H9 (cell line): ENCODE results near the gene COL4A2. TPM values are rescaled to one million over a fixed set of nuclear protein-coding genes. Genes with fewer than 3 reads are reported as not detected.

Experiments used
- DNase-seq: peaks from one replicate; pipeline ENCODE4 v3.0.0-alpha.2; 2017
- H2AFZ ChIP-seq: one replicate; pipeline ENCODE4 v1.6.1; 2013; ENCODE audit warnings: mild to moderate bottlenecking, low read length, control low read depth, moderate library complexity
- H2AK5ac ChIP-seq: 2 replicates; pipeline ENCODE4 v1.6.1; 2013; ENCODE audit warnings: low read length, control low read depth, mixed read lengths; ENCODE audit not compliant: insufficient read length
- H2BK120ac ChIP-seq: one replicate; pipeline ENCODE4 v1.6.1; 2013; ENCODE audit warnings: low read depth, mild to moderate bottlenecking, low read length, control low read depth, inconsistent platforms; ENCODE audit not compliant: poor library complexity, severe bottlenecking
- H2BK12ac ChIP-seq: 2 replicates; pipeline ENCODE4 v1.6.1; 2013; ENCODE audit warnings: low read length, control low read depth, mixed read lengths, low read depth; ENCODE audit not compliant: insufficient read length
- H2BK15ac ChIP-seq: 2 replicates; pipeline ENCODE4 v1.6.1; 2013; ENCODE audit warnings: low read depth, low read length, control low read depth
- H2BK20ac ChIP-seq: one replicate; pipeline ENCODE4 v1.6.1; 2013; ENCODE audit warnings: low read depth, mild to moderate bottlenecking, low read length, control low read depth, inconsistent platforms; ENCODE audit not compliant: poor library complexity, severe bottlenecking
- H2BK5ac ChIP-seq: 2 replicates; pipeline ENCODE4 v1.6.1; 2013; ENCODE audit warnings: low read length, control low read depth, mixed read lengths; ENCODE audit not compliant: insufficient read length
- H3K14ac ChIP-seq: 2 replicates; pipeline ENCODE4 v1.6.1; 2013; ENCODE audit warnings: low read length, control low read depth; ENCODE audit not compliant: insufficient read depth
- H3K18ac ChIP-seq: 2 replicates; pipeline ENCODE4 v1.6.1; 2013; ENCODE audit warnings: low read depth, mild to moderate bottlenecking, mixed read lengths, low read length, control low read depth; ENCODE audit not compliant: insufficient read length
- H3K23ac ChIP-seq: 2 replicates; pipeline ENCODE4 v1.6.1; 2013; ENCODE audit warnings: low read length, control low read depth, mixed read lengths, low read depth; ENCODE audit not compliant: insufficient read length
- H3K23me2 ChIP-seq: 2 replicates; pipeline ENCODE4 v1.6.1; 2013; ENCODE audit warnings: low read depth, mild to moderate bottlenecking, mixed read lengths, low read length, control low read depth; ENCODE audit not compliant: insufficient read length, poor library complexity, severe bottlenecking
- H3K27ac ChIP-seq: 2 replicates; pipeline ENCODE4 v1.5.1; 2013; ENCODE audit warnings: low read length, control low read depth, mixed read lengths, low read depth; ENCODE audit not compliant: insufficient read length
- H3K27me3 ChIP-seq: 2 replicates; pipeline ENCODE4 v1.6.1; 2013; ENCODE audit warnings: low read length, control low read depth, inconsistent platforms; ENCODE audit not compliant: insufficient read depth
- H3K4ac ChIP-seq: 2 replicates; pipeline ENCODE4 v1.6.1; 2013; ENCODE audit warnings: low read depth, mild to moderate bottlenecking, control low read depth, inconsistent platforms, low read length, moderate library complexity
- H3K4me1 ChIP-seq: 2 replicates; pipeline ENCODE4 v1.6.1; 2013; ENCODE audit warnings: low read length, control low read depth, inconsistent platforms; ENCODE audit not compliant: insufficient read depth
- H3K4me2 ChIP-seq: 2 replicates; pipeline ENCODE4 v1.6.1; 2013; ENCODE audit warnings: low read length, control low read depth, mixed read lengths; ENCODE audit not compliant: insufficient read length, insufficient read depth
- H3K56ac ChIP-seq: 2 replicates; pipeline ENCODE4 v1.6.1; 2013; ENCODE audit warnings: low read depth, mild to moderate bottlenecking, mixed read lengths, low read length, control low read depth; ENCODE audit not compliant: insufficient read length
- H3K79me1 ChIP-seq: 2 replicates; pipeline ENCODE4 v1.6.1; 2013; ENCODE audit warnings: low read depth, mild to moderate bottlenecking, moderate library complexity, low read length, control low read depth, inconsistent platforms; ENCODE audit not compliant: insufficient read depth, poor library complexity, severe bottlenecking
- H3K79me2 ChIP-seq: 2 replicates; pipeline ENCODE4 v1.6.1; 2013; ENCODE audit warnings: low read length, control low read depth, inconsistent platforms; ENCODE audit not compliant: insufficient read depth
- H3K9ac ChIP-seq: 2 replicates; pipeline ENCODE4 v1.6.1; 2013; ENCODE audit warnings: low read length, control low read depth, mixed read lengths; ENCODE audit not compliant: insufficient read length; ENCODE audit errors: extremely low read depth
- H3K9me3 ChIP-seq: one replicate; pipeline ENCODE4 v1.6.1; 2013; ENCODE audit warnings: low read depth, low read length, inconsistent platforms; ENCODE audit not compliant: control insufficient read depth
- H3T11ph ChIP-seq: one replicate; pipeline ENCODE4 v1.6.1; 2013; ENCODE audit warnings: mild to moderate bottlenecking, low read length, control low read depth, inconsistent platforms
- H4K20me1 ChIP-seq: one replicate; pipeline ENCODE4 v1.6.1; 2013; ENCODE audit not compliant: control insufficient read depth, insufficient read length, insufficient read depth
- H4K5ac ChIP-seq: 2 replicates; pipeline ENCODE4 v1.6.1; 2013; ENCODE audit warnings: low read depth, mild to moderate bottlenecking, mixed read lengths, low read length, control low read depth; ENCODE audit not compliant: insufficient read length
- H4K8ac ChIP-seq: replicated peaks from 2 replicates; pipeline ENCODE4 v1.6.1; 2013; ENCODE audit warnings: low read length, control low read depth, mixed read lengths, low read depth; ENCODE audit not compliant: insufficient read length
- H4K91ac ChIP-seq: 2 replicates; pipeline ENCODE4 v1.6.1; 2013; ENCODE audit warnings: low read depth, mild to moderate bottlenecking, moderate library complexity, mixed read lengths, low read length, control low read depth; ENCODE audit not compliant: insufficient read length
- H3K27ac Mint-ChIP-seq, 3 experiments: 2 replicates in 2 of 3; 3 replicates in 1 of 3; pipeline ENCODE4 v1.8.0; 2020 to 2021; ENCODE audit warnings: mixed read lengths in 3 of 3, mild to moderate bottlenecking in 1 of 3, moderate library complexity in 1 of 3
- H3K27me3 Mint-ChIP-seq: 2 replicates; pipeline ENCODE4 v1.8.0; 2021; ENCODE audit warnings: low read depth, mild to moderate bottlenecking, moderate library complexity, mixed read lengths
- H3K36me3 Mint-ChIP-seq, 3 experiments: 2 replicates in 2 of 3; 3 replicates in 1 of 3; pipeline ENCODE4 v1.8.0; 2020 to 2021; ENCODE audit warnings: low read depth in 3 of 3, mixed read lengths in 3 of 3; ENCODE audit not compliant: insufficient read depth in 1 of 3
- H3K4me1 Mint-ChIP-seq, 2 experiments: 2 replicates each; pipeline ENCODE4 v1.8.0; 2020; ENCODE audit warnings: mixed read lengths in 2 of 2
- H3K4me3 Mint-ChIP-seq, 2 experiments: 2 replicates in 1 of 2; 3 replicates in 1 of 2; pipeline ENCODE4 v1.8.0; 2020 to 2021; ENCODE audit warnings: mild to moderate bottlenecking in 2 of 2, mixed read lengths in 2 of 2, moderate library complexity in 1 of 2
- H3K9me3 Mint-ChIP-seq, 2 experiments: 2 replicates in 1 of 2; 3 replicates in 1 of 2; pipeline ENCODE4 v1.8.0; 2020; ENCODE audit warnings: mild to moderate bottlenecking in 2 of 2, mixed read lengths in 2 of 2, moderate library complexity in 1 of 2
- CTCF ChIP-seq: fragments of 200-600 bp; sonication (generic); conservative IDR thresholded peaks from 3 replicates; pipeline ENCODE4 v1.8.0; 2021; ENCODE audit warnings: antibody characterized with exemption, mild to moderate bottlenecking
- WGBS: extraction: QIAGEN DNeasy Blood & Tissue Kit; methylation state at CpG from one replicate; pipeline ENCODE4 v1.1.7; 2013; ENCODE audit warnings: missing lambda C conversion rate, low lambda C conversion rate, mixed read lengths; ENCODE audit not compliant: insufficient read length; ENCODE audit errors: extremely low coverage; 5-methylcytosine and 5-hydroxymethylcytosine counted together
- total RNA-seq: library from RNA; stranded (reverse); gene quantifications from 2 replicates; pipeline ENCODE4 v1.2.1, GENCODE V29; 2021

The COL4A2 gene
- total RNA-seq, 1 experiment from 2014 or later, result 76.5 TPM

DNA sequence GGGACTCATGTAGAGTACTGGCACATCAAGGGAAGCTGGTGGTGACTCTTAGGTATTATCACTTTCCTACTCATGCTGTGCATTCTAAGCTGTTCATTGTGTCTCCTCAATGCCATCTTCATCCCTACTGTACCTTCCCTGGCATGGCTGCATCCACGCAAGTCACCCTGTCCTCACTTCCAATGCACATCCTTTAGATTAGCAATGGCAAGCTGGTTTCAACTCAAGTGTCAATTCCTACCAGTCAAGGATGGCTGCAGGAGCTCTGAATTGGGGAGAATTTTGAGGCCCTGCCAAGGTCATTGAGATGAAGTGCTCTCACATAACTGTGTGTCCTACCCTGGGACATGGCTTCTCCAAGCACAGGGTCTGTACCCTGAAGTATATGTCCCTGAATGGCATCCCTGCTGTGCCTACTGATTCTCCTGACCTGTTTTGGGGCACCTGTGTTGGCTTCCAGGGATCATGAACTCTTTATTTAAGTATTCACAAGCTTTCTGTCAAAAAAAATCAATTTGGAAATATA is 24.7 kb upstream of the COL4A2 start:
- no CpG with 5 or more reads among the region's 1 CpG for WGBS
- H3K4me2 ChIP-seq, result no peak overlapping the region
- no peaks in the 10 kb centered on the region; the same call in 1 of the 2 replicates for H3K79me2 ChIP-seq

More for the DNA sequence above, 24.7 kb upstream of the COL4A2 start:
- no peaks in the 10 kb centered on the region for H4K20me1 ChIP-seq
- H3K4me1 ChIP-seq, result no peaks in the 10 kb centered on the region
- no peak overlapping the region for H3K14ac ChIP-seq
- no peak overlapping the region for H3K18ac ChIP-seq
- H3K4me3 Mint-ChIP-seq, result no peak overlapping the region
- H2AFZ ChIP-seq, result no peak overlapping the region
- H3K9me3 Mint-ChIP-seq, result no peaks in the 10 kb centered on the region
- no peak overlapping the region for H4K8ac ChIP-seq
- no peak for DNase-seq
- TF ChIP-seq CTCF, result no peak
- H3K27ac ChIP-seq, result no peak overlapping the region
- H2BK15ac ChIP-seq, result no peak overlapping the region
- H3T11ph ChIP-seq, result no peak overlapping the region
- no peaks in the 10 kb centered on the region for H3K79me1 ChIP-seq
- H3K4me1 Mint-ChIP-seq, result peaks cover 3% of the 10 kb centered on the region in 2 experiments; a peak in 2 of 4 replicates
- H3K36me3 Mint-ChIP-seq, result no peaks in the 10 kb centered on the region; a peak in 1 of 7 replicates
- H3K4ac ChIP-seq, result no peak overlapping the region
- no peaks in the 10 kb centered on the region for H3K27me3 ChIP-seq
- H3K9ac ChIP-seq, result no peak overlapping the region
- no peak overlapping the region for H2BK20ac ChIP-seq
- no peak overlapping the region for H3K27ac Mint-ChIP-seq
- H3K23ac ChIP-seq, result no peak overlapping the region
- H2BK5ac ChIP-seq, result no peak overlapping the region
- H2BK12ac ChIP-seq, result no peak overlapping the region
- H3K56ac ChIP-seq, result no peak overlapping the region
- H3K23me2 ChIP-seq, result no peaks in the 10 kb centered on the region
- no peak overlapping the region for H2AK5ac ChIP-seq
- no peak overlapping the region for H4K5ac ChIP-seq
- no peaks in the 10 kb centered on the region for H3K9me3 ChIP-seq
- H4K91ac ChIP-seq, result no peak overlapping the region
- H3K27me3 Mint-ChIP-seq, result no peaks in the 10 kb centered on the region
- H2BK120ac ChIP-seq, result no peak overlapping the region
